GM21786 (cell line): ENCODE data around the gene PRKCH.

Experiments
- ATAC-seq: cut with Tn5 transposase; IDR thresholded peaks from one replicate; pipeline ENCODE4 v1.9.1; 2021; ENCODE audit not compliant: unreplicated experiment

PRKCH gene

DNA sequence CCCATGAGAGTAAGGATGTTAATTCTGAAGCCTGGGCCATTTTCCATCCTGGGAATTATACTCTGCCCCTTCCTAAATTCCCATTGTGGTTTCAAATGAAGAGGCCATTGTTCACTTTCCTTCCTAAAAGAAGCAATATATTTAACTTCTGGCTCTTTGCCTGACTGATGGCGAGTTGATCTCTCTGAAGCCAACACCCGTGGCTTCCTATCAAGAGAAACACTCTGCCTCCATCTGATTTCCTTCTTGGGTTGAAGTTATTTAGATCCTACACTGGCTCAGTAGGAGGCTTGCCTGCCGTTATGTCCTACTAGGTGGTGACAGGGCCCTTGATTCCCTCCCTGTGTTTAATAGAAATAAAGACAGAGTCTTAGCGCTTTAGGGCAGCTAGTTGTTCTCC, 97.4 kb downstream of the PRKCH start:
- no peak for ATAC-seq

DNA sequence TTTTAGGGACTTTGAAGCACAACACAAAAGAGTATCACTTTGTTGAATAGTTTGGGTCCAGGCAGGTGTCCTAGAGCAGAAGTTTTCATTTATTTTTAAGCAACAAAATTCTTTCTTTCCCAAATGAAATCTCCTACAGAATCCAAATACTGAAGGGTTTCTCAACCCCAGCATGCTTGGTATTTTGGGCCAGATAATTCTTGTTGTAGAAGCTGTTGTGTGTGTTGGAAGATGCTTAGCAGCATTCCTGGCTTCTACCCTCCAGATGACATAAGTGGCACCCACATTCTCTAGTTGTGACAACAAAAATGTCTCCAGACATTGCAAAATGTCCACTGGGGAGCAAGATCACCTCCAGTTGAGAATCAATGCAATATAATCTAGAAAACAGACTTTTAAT, 97.8 kb downstream of the PRKCH start:
- no peak for ATAC-seq

DNA sequence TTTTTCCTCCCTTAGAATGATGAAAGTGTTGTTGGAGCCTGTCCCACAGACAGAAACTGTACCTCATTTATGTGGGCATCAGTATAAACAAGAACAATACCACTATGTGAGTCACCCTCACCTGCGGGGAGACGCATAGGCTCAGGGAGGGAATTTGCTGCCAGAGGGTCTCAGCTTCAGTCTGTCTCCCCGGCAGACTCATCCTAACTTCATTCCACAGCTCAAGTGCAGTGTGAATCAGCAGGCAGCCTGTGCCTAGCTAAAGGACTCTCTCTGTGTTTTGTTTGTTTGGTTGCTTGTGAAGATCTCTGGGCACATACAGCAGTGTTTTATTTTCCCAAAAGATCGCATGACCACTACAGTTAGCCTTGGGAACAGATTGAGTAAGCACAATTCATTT, 98.9 kb downstream of the PRKCH start:
- no peak for ATAC-seq

DNA sequence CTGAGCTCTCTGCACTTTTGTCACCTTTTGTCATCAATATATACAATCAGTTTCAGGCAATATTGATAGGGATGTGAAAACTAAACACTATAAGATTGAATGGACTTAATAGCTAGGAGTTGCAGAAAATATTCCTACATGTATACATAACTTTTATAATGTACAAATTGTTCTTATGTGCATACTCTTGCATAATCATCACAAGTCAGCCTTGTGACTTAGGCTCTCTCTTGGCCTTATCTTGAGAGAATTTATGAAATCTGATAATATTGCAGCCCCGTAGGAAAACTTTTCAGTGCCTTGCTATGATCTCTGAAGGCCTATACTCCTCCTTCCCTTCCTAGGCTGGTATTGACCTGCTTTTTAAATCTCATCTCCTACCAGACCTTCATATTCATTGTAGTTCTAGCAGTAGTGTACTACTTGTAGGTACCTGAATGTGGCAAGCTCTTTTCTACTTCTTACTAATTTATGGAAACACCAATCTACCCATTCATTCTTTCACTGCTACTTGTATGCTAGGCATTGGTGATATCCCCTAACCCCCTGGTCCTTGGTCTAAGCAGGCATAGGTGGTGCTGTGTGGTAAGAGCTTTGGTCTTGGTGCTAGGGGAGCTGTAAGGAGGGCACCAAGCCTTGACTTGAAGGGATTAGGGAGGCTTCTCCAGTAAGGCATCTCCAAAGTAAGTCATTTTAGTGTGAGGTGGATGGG, 100.0 kb downstream of the PRKCH start:
- ATAC-seq, result no peak

DNA sequence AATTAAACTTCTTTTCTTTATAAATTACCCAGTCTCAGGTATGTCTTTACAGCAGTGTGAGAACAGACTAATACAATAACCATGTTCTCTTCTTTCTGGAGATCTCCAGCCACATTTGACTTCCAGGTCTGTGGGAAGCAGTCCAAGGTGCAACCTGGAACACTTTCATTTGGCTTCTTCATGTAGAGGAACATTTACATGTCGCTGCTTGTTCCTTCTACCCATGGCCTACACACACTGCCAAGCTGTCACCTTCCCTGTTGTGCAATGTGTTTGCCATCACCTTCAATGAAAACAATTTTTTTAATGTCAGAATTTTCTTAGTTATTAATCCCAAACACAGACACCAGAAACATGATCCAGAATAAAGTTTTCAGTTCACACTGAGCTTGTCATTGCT, 104.7 kb downstream of the PRKCH start:
- no peak for ATAC-seq

DNA sequence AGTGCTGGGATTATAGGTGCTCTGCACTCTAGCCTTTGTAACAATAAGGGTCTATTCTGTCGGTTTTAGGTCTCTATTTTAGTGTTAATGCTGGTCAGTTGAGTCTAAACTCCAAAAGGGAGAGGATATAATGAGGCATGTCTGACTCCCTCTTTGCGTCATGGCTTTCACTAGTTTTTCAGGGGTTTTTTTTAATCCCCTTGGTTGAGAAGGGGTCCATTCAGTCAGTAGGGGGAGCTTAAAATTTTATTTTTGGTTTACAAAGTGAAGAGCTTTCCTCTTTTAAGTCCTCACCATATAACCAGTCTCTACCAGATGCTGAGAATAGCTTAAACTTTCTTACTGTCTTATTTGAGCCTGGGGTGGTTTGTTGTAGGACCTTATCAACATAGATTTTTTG, 106.9 kb downstream of the PRKCH start:
- ATAC-seq, result no peak

DNA sequence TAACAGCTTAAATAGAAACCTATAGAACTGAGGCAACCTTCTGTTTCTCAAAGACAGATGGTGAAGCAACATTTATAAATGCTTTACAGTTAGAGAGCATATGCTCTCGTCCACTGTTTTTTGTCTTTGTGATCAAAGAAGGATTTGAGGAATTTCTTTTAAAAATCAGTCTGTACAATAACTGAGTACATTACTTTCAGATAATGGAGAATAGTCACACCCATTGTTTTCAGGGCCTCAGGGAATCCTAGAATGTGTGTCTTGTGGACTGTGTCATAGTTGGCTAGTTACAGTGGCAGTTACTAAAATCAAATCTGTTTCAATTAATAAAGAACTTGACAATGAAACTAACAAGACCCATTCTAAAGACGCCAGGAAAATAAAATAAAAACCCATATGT, 107.9 kb downstream of the PRKCH start:
- ATAC-seq, result no peak

DNA sequence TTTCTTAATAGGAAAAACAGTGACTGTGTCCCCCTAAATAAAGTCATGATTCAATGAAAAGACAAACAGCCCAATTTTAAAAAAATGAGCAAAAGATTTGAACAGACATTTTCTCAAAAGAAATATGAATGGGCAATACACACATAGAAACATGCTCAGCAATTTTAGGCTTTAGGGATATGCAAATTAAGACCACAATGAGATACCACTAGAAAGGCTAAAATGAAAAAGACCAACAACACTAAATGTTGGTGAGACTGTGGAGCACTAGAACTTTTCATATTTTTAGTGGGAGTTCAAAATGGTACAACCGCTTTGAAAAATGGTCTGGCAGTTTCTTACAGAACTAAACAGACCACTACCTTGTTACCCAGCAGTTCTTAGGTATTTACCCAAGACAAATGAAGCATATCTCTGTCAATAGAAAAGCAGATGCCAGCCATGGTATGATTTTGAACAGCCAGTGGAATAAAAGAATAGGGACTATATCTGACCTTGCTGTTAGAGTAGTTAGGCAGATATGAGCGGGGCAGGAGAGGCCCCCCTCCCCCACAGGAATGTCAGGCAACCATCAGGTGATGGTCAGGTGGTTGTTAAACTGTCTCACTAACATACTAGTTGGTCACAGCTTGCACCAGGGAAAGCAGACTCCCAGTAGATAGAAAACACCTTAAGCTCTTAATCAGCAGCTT, 108.8 kb downstream of the PRKCH start:
- ATAC-seq, result no peak

DNA sequence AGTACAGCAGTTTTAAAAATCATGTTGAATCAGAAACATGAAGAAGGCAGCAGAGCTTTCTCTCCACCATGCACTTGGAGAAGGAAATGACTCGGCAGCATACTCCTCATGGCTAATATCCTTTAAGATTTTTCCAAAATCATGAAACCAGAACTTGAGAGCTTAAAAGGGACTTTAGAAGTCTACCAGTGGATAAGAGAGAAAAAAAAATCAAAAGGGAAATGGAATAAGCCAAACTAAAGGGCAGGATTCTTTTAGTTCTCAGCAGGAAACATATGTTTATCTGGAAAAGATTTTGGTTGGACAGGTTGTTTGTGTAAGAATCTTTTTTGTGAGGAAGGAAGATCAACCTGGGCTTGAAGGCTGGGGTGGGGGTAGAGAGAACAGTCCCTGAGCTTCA, 111.8 kb downstream of the PRKCH start:
- ATAC-seq, result no peak

DNA sequence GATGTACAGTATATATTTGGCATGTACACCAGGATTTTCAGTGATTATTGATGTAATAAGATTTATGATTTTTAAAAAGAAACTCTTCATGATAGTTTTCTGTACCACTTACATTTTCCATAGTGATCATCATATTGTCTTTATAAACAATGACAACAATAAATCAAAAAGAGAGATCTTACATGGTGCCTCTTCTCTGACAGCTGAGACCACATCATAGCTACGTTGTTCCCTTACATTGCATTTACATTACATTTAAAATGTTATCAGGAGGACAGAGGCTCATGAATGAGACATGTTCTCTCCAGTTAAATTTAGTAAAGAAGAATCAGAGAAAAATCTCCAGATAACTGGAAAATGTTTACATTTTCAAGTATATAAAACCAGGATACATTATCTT, 112.4 kb downstream of the PRKCH start:
- ATAC-seq, result no peak

DNA sequence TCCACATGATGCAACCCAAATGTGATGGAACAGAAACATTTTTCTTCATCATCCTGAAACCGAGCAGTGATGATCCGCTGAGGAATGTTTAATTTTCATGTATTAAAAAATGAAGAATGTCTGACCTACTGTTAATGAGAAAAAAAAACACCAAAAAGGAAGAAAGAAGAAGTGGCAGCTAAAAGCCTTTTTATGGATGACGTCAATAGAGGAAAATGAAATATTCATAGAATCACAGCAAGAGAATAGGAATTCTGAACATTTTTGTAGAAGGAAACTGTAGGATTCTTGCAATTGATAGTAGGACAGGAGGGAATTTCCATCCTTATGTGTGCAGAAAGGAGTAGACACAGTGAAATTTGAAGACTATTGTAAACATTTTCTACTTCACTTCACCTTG, 112.9 kb downstream of the PRKCH start:
- ATAC-seq, result no peak

DNA sequence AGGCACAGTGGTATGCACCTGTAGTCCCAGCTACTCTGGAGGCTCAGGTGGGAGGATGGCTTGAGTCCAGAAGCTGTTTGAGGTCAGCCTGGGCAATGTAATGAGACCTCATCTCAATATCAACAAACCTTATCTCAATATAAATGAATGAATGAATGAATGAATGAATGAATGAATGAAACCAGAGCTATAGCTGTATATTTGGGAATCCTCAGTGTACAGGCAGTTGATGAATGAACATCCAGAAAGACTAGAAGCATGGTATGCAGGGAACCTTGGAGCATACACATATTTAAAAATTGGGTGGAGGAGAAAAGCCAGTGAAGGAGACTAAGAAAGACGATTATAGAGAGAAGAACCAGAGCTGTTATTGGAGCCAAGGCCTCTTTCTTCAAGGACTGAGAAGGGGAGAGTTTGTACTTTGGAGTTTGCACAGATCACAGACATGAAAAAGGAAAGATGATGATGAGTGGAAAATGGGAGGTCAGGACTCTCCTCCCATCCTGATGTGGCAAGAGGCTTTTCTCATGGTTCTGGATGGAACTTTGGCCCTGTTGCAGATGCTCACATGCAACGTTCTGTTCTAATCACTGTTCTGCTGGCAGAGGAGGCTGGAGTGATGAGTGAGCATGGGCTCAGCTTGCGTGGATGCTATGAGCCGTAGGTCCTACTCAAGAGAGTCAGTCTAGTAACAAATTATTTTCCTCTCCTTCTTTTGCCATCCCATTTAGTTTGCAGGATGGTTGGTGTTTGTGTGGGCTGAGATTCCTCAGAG, 114.4 kb downstream of the PRKCH start:
- ATAC-seq, result no peak

DNA sequence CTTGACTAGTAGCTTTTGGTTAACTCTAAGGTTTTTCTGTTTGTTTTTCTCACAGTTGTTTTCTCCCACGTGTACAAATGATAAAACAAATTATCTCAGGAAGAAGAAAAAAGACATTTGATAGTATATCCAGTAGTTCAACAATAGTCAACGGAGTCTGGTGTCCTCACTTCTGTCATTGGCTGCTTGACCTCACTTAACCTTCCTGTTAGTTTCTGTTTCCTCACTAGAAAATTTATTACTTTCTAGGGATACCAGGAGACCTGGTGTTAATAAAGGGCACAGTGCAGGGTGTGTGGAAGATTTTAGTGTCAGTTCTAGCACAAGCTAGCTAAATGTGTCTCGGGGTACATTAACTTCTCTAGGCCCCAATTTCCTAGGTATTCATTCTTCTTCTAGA, 116.0 kb downstream of the PRKCH start:
- no peak for ATAC-seq

DNA sequence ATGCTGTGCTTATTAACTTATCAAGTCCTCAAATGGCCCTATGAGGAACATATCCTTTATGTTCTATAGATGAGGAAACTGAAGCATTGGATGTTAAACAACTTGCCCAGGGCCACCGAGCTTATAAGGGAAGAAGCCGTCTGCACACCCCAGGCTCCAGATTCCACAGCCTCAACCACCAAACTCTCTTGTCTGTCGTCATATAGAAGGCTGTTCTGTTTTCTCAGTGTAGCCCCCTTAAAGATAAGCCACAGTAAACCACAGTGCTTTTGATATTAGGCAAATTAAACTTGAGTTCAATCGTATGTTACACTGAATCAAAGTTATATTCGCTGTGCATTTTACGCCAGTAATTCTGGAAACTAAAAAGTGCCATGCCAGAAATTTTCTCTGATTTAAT, 116.7 kb downstream of the PRKCH start:
- no peak for ATAC-seq

DNA sequence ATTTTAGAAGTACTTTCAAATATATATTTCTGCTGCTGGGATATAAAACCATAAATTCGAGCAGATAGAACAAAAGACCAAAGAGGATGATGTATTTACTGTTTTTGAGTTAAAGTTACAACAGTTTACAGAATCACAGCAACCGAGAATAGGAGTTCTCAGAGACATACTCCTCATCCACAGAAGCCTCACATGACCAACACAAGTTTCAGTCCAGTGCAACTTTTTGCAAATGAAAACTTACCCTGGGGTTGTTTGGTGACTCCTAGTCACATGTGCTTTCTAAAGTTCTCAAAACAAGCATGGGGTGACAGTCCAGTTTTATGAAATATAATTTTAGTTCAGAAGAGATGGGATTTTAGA, 117.1 kb downstream of the PRKCH start:
- ATAC-seq, result peak; percentile 59

DNA sequence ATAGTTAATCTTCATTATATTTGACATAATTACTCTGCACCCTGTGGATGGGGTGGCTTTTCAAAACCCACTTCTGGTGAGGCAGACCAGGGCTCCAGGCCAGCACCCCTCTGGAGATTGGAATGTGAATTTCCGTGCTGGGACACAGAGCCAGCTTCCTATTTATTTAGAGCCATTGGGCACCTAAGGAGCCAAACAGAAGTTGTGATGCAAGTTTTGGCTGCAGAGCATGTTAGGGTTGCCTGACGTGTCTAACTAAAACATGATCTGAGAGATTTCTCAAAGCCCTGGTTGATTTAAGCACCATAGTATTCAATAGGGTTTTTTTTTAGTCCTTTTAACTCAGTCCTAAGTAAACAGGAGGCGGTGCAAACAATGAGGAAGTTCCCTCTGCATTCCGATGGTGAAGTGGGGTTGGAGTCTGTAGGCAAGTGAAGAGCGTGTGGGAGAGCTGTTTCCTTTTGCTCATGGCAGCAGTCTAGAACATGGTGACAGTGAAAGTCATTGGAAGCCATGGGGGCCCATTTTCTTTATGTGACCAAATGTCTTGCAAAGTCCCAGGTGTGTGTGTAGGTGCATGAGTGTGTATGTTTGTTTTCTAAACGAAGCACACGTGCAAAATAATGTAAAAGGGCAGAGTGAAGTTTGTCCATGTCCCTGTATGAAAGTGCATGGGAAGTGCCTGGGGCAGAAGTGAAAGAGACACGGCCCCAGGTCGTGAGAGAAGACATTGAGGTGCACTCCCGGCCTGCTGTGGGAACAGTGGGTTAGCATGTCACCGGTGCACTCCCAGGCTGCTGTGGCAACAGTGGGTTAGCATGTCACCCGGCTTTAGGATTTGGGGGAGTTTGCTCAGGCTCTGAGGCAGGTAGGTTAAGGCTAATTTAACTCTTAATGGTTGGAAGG, 117.7 kb downstream of the PRKCH start:
- ATAC-seq, result peak; percentile 40

DNA sequence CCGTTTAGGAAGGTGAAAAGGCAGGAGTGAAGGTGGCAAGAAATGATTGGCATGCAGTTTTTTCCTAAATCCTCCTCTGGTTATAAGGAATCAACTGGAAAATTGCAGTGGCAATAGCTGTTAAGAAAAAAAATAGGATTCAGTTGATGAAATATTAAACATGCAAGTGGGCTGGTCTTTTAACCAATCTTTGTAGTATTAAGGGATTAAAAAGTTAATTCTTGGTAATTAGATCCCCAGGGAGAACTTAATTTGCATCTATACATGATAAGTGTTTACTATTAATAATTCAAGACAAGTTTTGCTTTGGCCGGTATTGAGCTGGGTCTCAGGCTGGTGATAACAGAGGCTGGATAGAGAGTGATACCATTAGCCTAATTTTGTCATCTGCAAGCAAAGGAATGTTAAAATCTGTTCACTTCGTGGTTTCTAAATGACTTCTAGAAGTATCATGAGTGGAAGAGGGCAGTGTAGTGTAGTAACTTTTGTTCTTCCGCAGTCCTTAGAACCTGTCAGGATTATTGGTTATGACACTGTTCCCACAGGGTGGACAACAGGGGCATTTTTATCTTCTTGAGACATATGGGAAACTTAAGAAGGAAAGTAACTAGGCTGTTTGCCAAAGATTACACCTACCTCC, 118.5 kb downstream of the PRKCH start:
- no peak for ATAC-seq

DNA sequence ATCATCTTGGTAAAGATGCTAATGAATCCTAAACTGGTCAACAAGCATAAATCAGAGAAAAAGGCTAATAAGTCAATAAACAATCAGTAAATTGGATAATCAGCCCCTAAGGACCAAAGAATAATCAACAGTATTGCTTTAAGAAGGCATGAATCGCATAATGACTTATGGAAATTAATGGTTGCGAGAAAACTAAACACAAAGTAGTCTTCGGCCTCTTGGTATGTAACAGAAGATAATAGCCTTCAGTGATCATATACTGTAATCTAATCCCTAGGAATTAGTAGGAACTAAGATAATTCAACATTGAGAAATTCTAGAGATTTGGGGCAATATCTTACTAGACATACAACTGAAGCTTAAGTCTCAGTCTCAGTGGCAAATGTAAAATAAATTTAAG, 122.1 kb downstream of the PRKCH start:
- ATAC-seq, result no peak

DNA sequence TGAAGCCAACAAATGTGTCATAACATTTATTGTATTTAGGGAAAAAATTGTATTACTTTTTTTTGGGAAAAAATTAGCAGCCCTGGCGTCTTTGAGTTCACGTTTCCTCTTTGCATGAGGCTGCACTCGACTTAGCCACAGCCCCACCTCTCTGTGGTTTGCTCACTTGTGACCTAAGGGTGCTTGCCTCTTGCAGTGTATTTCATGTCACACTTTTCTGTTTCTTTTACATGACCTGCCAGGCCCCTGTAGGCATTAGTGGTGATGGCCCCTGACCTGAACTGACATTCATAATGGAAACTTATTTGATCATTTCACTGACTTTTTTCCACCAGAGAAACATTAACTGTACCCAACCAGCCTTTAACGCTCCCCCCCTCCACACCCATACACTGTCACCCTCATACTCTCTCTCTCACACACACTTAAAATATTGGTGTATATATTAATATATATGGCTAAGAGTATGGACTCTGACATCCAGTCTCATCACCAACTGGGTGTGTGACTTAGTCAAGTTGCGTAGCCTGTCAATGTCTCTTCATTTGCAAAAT, 122.9 kb downstream of the PRKCH start:
- peak; percentile 92 for ATAC-seq

DNA sequence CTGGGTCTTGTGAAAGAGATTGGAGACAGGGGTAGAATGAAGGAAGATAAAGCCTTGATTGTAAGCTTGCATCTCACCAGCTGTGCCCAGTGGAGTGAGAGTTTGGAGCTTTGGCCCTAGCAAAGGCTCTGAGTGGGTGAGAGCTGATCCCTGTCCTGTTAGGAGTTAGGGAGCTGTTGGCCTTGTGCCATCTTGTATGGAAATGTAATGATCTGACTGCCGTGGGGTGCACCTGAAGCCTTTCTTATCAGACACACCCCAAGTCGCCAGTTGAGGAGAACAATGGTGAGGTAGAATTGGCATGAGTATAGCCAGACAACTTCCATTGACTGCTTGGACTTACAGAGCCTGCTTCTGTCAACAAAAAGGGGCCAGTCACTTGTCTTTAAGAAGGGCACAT, 130.1 kb downstream of the PRKCH start:
- ATAC-seq, result no peak
